HTERT RPE-1 (cell line): ENCODE results near the gene MAST4.

Experiments
- in situ Hi-C: fragments of 300-500 bp; cut with MboI; formaldehyde crosslinking; loops from 4 replicates; pipeline ENCODE4 v1.14.3; 2020; ENCODE audit warnings: low sequenced_read_pairs

MAST4 gene

GRCh38 chr5:66947458-66947857, 351.3 kb downstream of the MAST4 start:
- in situ Hi-C loops, result no loop called here

DNA sequence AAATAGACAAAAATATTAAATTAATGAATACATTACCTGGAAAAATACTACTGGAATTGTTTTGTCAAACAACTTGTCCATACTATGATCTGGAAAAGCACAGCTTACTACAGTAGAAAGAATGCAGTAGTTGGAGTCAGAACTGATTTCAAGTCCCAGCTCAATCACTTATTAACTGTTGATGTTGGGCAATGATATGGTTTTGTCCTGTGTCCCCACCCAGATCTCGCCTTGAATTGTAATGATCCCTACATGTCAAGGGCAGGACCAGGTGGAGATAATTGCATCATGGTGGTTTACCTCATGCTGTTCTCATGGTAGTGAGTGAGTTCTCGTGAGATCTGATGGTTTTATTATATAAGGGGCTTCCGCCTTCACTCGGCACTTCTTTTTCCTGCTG, 352.9 kb downstream of the MAST4 start:
- in situ Hi-C loops, result no loop called here

GRCh38 chr5:66952153-66952552, 356.0 kb downstream of the MAST4 start:
- in situ Hi-C loops, result no loop called here

GRCh38 chr5:66956439-66956838, 360.2 kb downstream of the MAST4 start:
- in situ Hi-C loops, result no loop called here

GRCh38 chr5:66958201-66958979, 362.2 kb downstream of the MAST4 start:
- in situ Hi-C loops, result no loop called here

DNA sequence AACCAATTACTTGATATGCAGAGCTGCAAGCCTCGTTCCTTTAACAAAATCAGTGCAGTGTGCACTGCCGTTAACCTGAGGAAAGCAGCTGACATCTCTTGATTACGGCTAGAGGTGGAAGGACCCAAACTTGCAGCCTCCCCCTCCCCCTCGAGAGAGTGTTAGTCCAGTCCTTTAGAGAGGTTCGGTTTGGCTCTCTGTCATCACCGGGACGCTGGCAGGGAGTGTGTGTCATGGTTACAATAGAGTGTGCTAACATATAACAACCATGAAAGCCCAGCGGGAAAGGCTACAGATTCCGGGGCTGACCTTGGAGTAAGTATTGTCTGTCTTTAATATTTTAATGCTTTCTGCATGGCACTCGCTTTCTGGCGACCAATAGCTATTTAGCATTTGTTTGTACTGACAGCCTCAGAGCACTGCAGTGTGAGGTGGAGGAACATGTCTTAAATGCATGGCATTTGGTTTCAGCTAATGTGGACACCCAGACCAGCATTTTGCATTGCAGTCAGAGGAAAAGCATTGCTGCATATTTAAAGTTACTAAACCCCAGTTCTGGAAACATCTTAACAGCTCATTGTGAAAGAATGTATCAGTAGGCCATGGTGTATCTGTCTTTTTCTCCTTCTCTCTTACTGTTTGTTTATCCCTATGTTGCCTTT, 362.9 kb downstream of the MAST4 start:
- in situ Hi-C loops, result no loop called here

DNA sequence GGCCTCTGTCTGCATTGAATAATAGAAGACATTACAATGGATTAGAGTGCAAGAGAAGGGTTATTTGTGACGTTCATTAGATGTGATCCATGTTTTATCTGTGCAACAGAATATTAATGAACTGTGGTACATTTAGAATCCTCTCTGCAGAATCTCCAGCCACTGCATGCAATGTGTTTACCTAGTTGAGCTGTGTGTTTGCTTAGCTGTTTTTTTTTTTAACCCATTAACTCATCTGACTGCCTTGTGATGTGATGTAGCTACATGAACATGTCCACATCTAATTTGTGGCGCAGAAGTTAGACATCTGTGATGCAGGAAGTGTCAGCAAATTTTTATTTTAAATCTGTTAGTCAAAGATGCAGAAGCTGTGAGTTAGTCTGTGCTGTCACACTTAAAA, 363.5 kb downstream of the MAST4 start:
- in situ Hi-C loops, result no loop called here

- in situ Hi-C loops, result no loop called here
Observed at GRCh38 chr5:66960369-66961137, 364.4 kb downstream of the MAST4 start.

GRCh38 chr5:66963559-66963971, 367.4 kb downstream of the MAST4 start:
- in situ Hi-C loops, result no loop called here

- in situ Hi-C loops, result no loop called here
Observed at GRCh38 chr5:66966439-66966838, 370.2 kb downstream of the MAST4 start.

- in situ Hi-C loops, result no loop called here
Observed at GRCh38 chr5:66967102-66967501, 370.9 kb downstream of the MAST4 start.

DNA sequence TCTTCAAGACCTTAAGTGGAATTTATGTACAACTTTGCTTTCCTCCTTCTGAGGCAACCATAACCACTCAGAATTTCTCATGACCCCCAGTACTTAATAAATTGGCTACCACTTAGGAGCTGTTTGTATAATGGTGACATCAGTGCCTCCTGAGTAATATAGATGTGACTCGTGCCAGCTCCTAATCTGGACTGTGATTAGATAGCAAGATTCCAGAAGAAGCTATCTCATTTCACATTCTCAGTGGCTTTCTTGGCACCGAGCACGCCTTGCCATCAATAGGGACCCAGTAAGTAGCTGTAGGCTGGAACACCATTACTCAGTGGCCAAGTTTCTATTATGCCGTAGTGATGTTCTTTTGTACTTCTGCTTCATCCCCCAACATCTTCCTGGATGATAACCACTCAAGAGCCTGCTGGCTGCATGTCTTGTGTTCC, 371.7 kb downstream of the MAST4 start:
- in situ Hi-C loops, result no loop called here

GRCh38 chr5:66969484-66969883, 373.3 kb downstream of the MAST4 start:
- in situ Hi-C loops, result no loop called here

DNA sequence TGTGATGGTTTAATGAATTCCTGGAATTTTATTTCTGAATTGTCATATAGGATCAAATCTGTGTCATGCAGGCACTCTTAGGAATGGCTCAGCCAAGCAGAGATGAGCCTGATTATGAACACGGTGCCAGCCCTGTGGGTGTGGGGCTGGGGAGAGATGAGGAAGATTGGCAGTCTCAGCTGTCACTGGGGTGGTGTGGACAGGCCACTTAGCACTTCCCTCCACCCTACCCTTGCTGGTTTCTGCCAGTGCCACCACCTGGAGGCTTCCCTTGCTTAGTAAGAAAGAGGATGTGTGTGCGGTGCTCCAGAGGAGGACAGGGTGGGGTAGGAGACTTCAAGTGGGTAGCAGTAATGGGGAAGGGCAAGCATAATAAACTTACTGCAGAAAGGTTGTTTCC, 373.8 kb downstream of the MAST4 start:
- in situ Hi-C loops, result no loop called here

- in situ Hi-C loops, result no loop called here
Observed at GRCh38 chr5:66972004-66972403, 375.8 kb downstream of the MAST4 start.

DNA sequence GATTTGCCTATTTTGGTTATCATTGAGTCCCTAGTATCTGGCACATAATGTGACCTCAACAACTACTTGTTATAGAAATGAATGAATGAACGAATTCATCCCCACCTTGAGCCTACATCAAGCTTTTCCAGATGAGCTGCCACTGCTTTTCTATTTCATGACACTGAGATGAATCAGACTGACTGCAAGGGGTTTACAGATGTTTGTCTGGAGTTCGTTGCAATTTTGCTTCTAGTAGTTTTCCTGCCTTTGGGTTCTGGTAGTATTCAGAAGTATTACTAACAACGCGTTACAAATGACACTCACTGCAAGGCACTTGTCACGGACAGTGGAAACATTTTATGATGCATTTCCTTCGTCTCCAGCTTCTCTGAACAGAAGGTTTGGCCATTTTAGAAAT, 378.1 kb downstream of the MAST4 start:
- in situ Hi-C loops, result no loop called here

DNA sequence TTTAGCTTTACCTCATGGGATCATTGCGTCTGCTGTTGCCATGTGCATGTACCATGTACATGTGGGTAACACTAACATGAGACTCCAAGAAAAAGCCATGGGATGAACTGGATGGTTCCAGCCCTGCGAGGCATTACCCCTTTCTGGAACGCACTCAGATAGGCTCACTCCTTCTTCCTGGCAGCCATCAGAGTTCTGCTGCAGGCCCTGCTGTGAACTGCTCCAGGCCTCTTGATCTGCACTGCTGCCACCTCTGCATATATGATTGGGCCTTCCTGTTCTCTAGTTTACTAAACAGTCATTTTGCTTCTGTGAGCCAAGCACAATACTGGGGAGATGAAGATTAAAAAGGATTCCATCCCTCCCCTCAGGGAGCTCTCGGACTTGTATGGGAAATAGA, 379.9 kb downstream of the MAST4 start:
- in situ Hi-C loops, result no loop called here

GRCh38 chr5:66979738-66980137, 383.5 kb downstream of the MAST4 start:
- in situ Hi-C loops, result no loop called here

DNA sequence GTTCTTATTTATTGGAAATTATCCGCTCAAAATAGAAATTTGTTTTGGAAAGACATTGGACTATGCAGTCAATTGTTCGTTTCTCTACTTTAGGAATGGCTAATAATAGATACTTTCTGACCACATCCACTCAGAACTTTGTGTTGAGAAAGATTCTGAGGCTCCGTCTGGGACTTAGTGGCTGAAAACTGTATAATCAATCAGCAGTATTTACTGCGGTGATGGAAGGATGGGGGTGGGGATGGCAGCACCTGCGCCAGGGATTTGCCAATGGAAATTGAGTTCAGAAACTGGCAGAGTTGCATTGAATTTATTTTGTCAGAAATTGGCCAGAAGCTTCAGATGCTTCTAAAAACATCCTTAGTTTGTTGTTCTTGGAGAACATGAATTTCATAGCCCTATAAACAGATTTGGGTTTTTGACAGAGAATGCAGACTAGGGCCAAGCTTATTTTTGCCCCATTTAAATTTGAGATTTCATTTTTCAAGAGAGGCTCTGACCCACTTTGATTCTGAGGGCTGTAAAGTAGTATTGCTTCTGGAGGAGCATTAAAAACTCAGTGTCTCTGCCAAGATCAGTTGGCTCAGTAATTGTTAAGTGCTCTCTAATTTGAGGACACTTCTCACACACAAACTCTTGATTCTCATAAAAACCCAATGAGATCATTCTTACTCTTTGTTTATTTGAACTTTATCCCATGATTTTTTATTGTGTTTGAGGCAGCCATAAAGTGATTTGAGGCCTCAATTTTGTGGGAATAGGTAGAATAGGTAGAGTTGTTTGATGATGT, 385.3 kb downstream of the MAST4 start:
- in situ Hi-C loops, result no loop called here

- in situ Hi-C loops, result no loop called here
Observed at GRCh38 chr5:66982056-66982387, 385.8 kb downstream of the MAST4 start.

- in situ Hi-C loops, result no loop called here
Observed at GRCh38 chr5:66982470-66982869, 386.3 kb downstream of the MAST4 start.
